Osteocyte (in vitro differentiated cells): Measurements from ENCODE around the gene RUNX2. TPM values are rescaled to one million over a fixed set of nuclear protein-coding genes. Genes with fewer than 3 reads are reported as not detected.

ENCODE experiments used
- DNase-seq: peaks from one replicate; pipeline ENCODE4 v3.0.0; 2021; ENCODE audit warnings: mixed read lengths; ENCODE audit not compliant: unreplicated experiment; ENCODE audit errors: extremely low spot score
- H3K27ac Mint-ChIP-seq: one replicate; pipeline ENCODE4 v1.8.0; 2021; ENCODE audit warnings: mild to moderate bottlenecking, mixed read lengths; ENCODE audit not compliant: unreplicated experiment
- H3K27me3 Mint-ChIP-seq: one replicate; pipeline ENCODE4 v1.8.0; 2021; ENCODE audit warnings: mixed read lengths; ENCODE audit not compliant: unreplicated experiment
- H3K36me3 Mint-ChIP-seq: one replicate; pipeline ENCODE4 v1.8.0; 2021; ENCODE audit warnings: mixed read lengths; ENCODE audit not compliant: unreplicated experiment
- H3K4me1 Mint-ChIP-seq: one replicate; pipeline ENCODE4 v1.8.0; 2021; ENCODE audit warnings: mixed read lengths; ENCODE audit not compliant: unreplicated experiment
- H3K4me3 Mint-ChIP-seq: one replicate; pipeline ENCODE4 v1.8.0; 2021; ENCODE audit warnings: mild to moderate bottlenecking, moderate library complexity, mixed read lengths; ENCODE audit not compliant: unreplicated experiment
- H3K9me3 Mint-ChIP-seq: one replicate; pipeline ENCODE4 v1.8.0; 2021; ENCODE audit warnings: mixed read lengths; ENCODE audit not compliant: unreplicated experiment
- total RNA-seq: library from RNA; stranded (reverse); gene quantifications from 2 replicates; pipeline ENCODE4 v1.2.1, GENCODE V29; 2021
- TF ChIP-seq, protein P1 (sequence below): fragments of 200-600 bp; sonication (generic); IDR thresholded peaks from 2 replicates; pipeline ENCODE4 v1.5.0; 2021; ENCODE audit warnings: antibody characterized with exemption, mild to moderate bottlenecking, moderate library complexity

The RUNX2 gene
- total RNA-seq, 1 donor from 2014 or later, result 28.1 TPM

DNA sequence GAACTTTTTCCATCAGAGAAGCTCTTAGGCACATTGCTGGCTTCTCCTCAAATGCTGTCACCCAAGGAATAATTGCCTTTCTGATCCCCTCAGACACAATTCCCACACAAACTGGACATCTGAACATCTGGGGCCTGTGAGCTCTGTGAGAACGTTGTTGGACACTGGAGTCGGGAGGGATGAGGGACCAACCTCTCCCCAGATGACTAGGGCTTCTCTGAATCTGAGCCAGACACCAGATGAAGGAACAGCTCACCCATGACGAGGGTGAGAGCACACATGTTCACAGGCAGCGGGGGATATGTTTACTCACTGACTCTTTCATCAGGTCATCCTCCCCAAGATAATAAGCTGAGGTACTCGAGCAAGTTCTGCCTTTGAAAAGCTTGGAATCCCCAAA, 333.5 kb downstream of the RUNX2 start:
- no peaks in the 10 kb centered on the region for H3K27me3 Mint-ChIP-seq
- no peak for DNase-seq
- TF ChIP-seq, protein P1, sequence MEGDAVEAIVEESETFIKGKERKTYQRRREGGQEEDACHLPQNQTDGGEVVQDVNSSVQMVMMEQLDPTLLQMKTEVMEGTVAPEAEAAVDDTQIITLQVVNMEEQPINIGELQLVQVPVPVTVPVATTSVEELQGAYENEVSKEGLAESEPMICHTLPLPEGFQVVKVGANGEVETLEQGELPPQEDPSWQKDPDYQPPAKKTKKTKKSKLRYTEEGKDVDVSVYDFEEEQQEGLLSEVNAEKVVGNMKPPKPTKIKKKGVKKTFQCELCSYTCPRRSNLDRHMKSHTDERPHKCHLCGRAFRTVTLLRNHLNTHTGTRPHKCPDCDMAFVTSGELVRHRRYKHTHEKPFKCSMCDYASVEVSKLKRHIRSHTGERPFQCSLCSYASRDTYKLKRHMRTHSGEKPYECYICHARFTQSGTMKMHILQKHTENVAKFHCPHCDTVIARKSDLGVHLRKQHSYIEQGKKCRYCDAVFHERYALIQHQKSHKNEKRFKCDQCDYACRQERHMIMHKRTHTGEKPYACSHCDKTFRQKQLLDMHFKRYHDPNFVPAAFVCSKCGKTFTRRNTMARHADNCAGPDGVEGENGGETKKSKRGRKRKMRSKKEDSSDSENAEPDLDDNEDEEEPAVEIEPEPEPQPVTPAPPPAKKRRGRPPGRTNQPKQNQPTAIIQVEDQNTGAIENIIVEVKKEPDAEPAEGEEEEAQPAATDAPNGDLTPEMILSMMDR, result no peak
- no peak overlapping the region for H3K27ac Mint-ChIP-seq
- peaks cover 32% of the 10 kb centered on the region for H3K4me1 Mint-ChIP-seq
- no peak overlapping the region for H3K4me3 Mint-ChIP-seq
- no peaks in the 10 kb centered on the region for H3K9me3 Mint-ChIP-seq
- H3K36me3 Mint-ChIP-seq, result peaks cover 2% of the 10 kb centered on the region

DNA sequence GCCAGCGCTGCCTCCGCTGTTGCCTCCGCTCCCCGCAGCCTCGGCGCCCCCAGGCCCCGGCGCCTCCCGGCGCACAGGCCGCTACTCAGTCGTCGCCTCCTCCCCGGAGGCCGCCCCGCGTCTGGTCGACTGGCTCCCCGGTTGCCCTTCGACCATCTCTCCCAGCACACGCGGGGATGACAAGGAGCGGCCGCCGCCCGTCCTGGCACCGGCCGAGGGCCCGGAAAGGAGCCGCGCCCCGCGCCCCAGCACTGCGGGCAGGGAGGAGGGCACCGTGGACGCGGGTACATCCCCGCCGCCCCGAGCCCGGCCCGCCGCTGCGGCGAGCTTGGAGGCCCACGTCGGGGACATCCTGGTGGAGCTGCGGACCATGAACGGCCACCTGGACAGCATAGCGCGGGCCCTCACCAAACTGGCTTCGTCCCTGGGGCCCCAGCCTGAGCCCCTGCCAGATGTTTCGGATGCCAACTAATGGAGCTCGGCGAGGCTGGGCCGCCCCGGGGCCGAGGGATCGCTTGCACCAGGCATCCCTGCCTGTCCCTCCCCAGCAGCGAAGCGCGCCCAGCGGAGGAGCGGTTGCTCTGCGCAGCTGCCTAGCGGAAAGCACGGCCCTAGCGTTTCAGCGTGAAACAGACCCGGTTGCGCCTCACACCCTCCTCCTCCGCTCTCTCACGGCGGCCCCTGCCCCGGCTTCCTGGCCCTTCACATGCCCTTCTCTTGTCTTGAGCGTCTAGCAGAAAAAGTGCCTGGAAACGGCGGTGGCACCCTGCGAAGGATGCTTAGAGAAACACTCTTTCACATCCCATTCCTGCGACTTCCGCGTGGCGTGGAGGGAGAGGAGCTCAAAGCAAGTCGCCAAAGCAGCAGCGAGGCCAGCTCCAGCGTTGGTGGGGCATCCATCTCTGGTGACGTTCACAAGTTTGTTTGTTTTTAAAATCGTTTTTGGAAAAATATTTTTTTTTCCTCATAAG, 335.4 kb downstream of the RUNX2 start:
- no peaks in the 10 kb centered on the region for H3K9me3 Mint-ChIP-seq
- H3K4me3 Mint-ChIP-seq, result no peak overlapping the region
- H3K4me1 Mint-ChIP-seq, result peaks cover 36% of the 10 kb centered on the region
- TF ChIP-seq, protein P1, result no peak
- peaks cover 2% of the 10 kb centered on the region for H3K36me3 Mint-ChIP-seq
- H3K27ac Mint-ChIP-seq, result no peak overlapping the region
- DNase-seq, result peak; percentile 79
- H3K27me3 Mint-ChIP-seq, result no peaks in the 10 kb centered on the region

DNA sequence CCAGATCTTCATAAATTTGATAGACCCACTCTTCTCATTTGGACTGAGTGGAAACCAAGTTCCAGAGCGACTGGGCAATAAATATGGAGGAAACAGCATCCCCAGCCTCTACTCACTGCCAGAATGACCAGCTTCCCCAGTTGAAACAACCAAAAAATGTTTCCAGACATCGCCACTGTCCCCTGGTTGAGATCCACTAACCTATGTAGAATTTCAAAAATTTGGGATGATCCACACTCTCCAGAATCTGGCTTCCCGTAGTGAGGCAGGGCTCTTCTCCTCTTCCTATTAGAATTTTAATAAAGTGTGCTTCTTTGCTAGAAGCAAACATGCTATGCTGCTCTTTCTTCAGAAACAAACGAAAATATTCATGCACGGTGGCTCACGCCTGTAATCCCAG, 336.6 kb downstream of the RUNX2 start:
- H3K27me3 Mint-ChIP-seq, result no peaks in the 10 kb centered on the region

DNA sequence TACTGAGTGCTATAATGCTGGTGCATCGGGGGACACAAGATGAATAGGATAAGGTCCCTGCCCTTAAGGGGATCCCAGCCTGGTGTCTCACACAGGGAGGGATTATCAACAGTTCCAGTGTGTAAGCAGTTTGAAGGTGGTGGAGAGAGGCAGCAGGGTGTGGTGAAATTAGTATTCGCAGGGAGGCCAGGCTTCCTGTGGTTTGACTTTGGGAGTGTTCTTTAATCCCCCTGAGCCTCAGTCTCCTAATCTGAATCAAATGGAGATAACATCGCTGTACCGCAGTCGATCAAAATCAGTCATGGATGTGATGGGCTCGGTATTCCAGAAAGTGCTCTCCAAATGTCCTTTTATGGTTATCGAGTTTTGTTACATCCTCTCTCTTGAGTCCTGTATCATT, 337.7 kb downstream of the RUNX2 start:
- Mint-ChIP-seq H3K4me3 (no peak overlapping the region), H3K27ac (no peak overlapping the region), H3K36me3 (peaks cover 2% of the 10 kb centered on the region), H3K9me3 (no peaks in the 10 kb centered on the region), H3K4me1 (peaks cover 34% of the 10 kb centered on the region), H3K27me3 (no peaks in the 10 kb centered on the region)
- peak; percentile 23 for DNase-seq
- TF ChIP-seq, protein P1, result no peak

More for the DNA sequence above, 336.6 kb downstream of the RUNX2 start:
- Mint-ChIP-seq H3K4me1 (peaks cover 34% of the 10 kb centered on the region), H3K4me3 (no peak overlapping the region), H3K27ac (no peak overlapping the region), H3K36me3 (peaks cover 2% of the 10 kb centered on the region), H3K9me3 (no peaks in the 10 kb centered on the region)
- TF ChIP-seq, protein P1, result no peak
- peak; percentile 23 for DNase-seq

GRCh38 chr6:45666846-45667245, 338.7 kb downstream of the RUNX2 start:
- peaks cover 2% of the 10 kb centered on the region for H3K36me3 Mint-ChIP-seq
- DNase-seq, result no peak
- TF ChIP-seq, protein P1, result no peak
- no peaks in the 10 kb centered on the region for H3K27me3 Mint-ChIP-seq
- H3K9me3 Mint-ChIP-seq, result no peaks in the 10 kb centered on the region
- H3K4me1 Mint-ChIP-seq, result peaks cover 34% of the 10 kb centered on the region
- no peak overlapping the region for H3K4me3 Mint-ChIP-seq
- no peak overlapping the region for H3K27ac Mint-ChIP-seq
